Neural cell (in vitro differentiated cells): ENCODE data around the gene SEL1L2.

Source experiments
- EZH2 ChIP-seq: fragments of 200-600, 300-800 bp; shearing (Covaris generic), sonication (generic); IDR thresholded peaks from 2 replicates; pipeline ENCODE4 v1.6.1; 2014; ENCODE audit warnings: antibody characterized with exemption, low read length, borderline replicate concordance, mild to moderate bottlenecking; ENCODE audit not compliant: insufficient read depth, poor library complexity, severe bottlenecking
- MXI1 ChIP-seq: fragments of 450-650 bp; conservative IDR thresholded peaks from 2 replicates; pipeline ENCODE4 v1.6.1; 2014; ENCODE audit warnings: antibody characterized with exemption, mild to moderate bottlenecking; ENCODE audit not compliant: poor library complexity, severe bottlenecking
- RAD21 ChIP-seq: fragments of 450-650 bp; conservative IDR thresholded peaks from 2 replicates; pipeline ENCODE4 v1.6.1; 2014; ENCODE audit warnings: antibody characterized with exemption, mild to moderate bottlenecking, moderate library complexity
- REST ChIP-seq: IDR thresholded peaks from 2 replicates; pipeline ENCODE4 v1.6.1; 2012; ENCODE audit warnings: borderline replicate concordance
- TF ChIP-seq, protein P1 (sequence below): fragments of 450-650 bp; IDR thresholded peaks from 2 replicates; pipeline ENCODE4 v1.5.1; 2014; ENCODE audit warnings: antibody characterized with exemption, mild to moderate bottlenecking, moderate library complexity; ENCODE audit not compliant: poor library complexity, severe bottlenecking

GRCh38 chr20:14030991-14031390, 40.6 kb upstream of the SEL1L2 start:
- TF ChIP-seq, protein P1, sequence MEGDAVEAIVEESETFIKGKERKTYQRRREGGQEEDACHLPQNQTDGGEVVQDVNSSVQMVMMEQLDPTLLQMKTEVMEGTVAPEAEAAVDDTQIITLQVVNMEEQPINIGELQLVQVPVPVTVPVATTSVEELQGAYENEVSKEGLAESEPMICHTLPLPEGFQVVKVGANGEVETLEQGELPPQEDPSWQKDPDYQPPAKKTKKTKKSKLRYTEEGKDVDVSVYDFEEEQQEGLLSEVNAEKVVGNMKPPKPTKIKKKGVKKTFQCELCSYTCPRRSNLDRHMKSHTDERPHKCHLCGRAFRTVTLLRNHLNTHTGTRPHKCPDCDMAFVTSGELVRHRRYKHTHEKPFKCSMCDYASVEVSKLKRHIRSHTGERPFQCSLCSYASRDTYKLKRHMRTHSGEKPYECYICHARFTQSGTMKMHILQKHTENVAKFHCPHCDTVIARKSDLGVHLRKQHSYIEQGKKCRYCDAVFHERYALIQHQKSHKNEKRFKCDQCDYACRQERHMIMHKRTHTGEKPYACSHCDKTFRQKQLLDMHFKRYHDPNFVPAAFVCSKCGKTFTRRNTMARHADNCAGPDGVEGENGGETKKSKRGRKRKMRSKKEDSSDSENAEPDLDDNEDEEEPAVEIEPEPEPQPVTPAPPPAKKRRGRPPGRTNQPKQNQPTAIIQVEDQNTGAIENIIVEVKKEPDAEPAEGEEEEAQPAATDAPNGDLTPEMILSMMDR, result no peak
- TF ChIP-seq REST, result no peak
- TF ChIP-seq RAD21, result no peak
- no peak for TF ChIP-seq EZH2
- no peak for TF ChIP-seq MXI1
